Neuron (in vitro differentiated cells): ENCODE measurements around the gene CAMTA1.
A peak's percentile ranks its signal among the peaks of the same experiment; 100 is the strongest.

ENCODE experiments used
- H2AFZ ChIP-seq: one replicate; pipeline ENCODE4 v1.6.1; 2013; ENCODE audit warnings: low read depth, mild to moderate bottlenecking, inconsistent platforms, low read length, moderate library complexity
- H3K27me3 ChIP-seq: one replicate; pipeline ENCODE4 v1.6.1; 2013; ENCODE audit warnings: low read length; ENCODE audit not compliant: insufficient read depth
- H3K36me3 ChIP-seq: one replicate; pipeline ENCODE4 v1.6.1; 2013; ENCODE audit warnings: low read length; ENCODE audit not compliant: insufficient read depth
- H3K4me1 ChIP-seq: one replicate; pipeline ENCODE4 v1.6.1; 2013; ENCODE audit warnings: low read length; ENCODE audit not compliant: insufficient read depth
- H3K4me3 ChIP-seq: 2 replicates; pipeline ENCODE4 v1.5.1; 2013; ENCODE audit warnings: mild to moderate bottlenecking, low read length, moderate library complexity
- H3K9me3 ChIP-seq: one replicate; pipeline ENCODE4 v1.6.1; 2013; ENCODE audit warnings: low read length

The CAMTA1 gene

GRCh38 chr1:6784560-6785317, 515 bp upstream of the CAMTA1 start:
- Histone ChIP-seq H3K9me3 (peaks cover 2% of the 10 kb centered on the region), H3K4me1 (peaks cover 20% of the 10 kb centered on the region), H3K4me3 (peak overlapping the region; percentile 80), H3K36me3 (no peaks in the 10 kb centered on the region), H2AFZ (peak overlapping the region; percentile 70), H3K27me3 (no peaks in the 10 kb centered on the region)

- Histone ChIP-seq H2AFZ (peak overlapping the region; percentile 87), H3K27me3 (no peaks in the 10 kb centered on the region), H3K4me1 (peaks cover 20% of the 10 kb centered on the region), H3K9me3 (peaks cover 2% of the 10 kb centered on the region), H3K4me3 (peak overlapping the region; percentile 83), H3K36me3 (no peaks in the 10 kb centered on the region)
These were observed 663 bp downstream of the CAMTA1 start for GRCh38 chr1:6785728-6786505.

GRCh38 chr1:6788946-6789345, 3.7 kb downstream of the CAMTA1 start:
- H3K4me3 ChIP-seq, result no peak overlapping the region
- H3K27me3 ChIP-seq, result no peaks in the 10 kb centered on the region
- H3K4me1 ChIP-seq, result peaks cover 11% of the 10 kb centered on the region
- H3K36me3 ChIP-seq, result no peaks in the 10 kb centered on the region
- H3K9me3 ChIP-seq, result peaks cover 2% of the 10 kb centered on the region
- no peak overlapping the region for H2AFZ ChIP-seq

- Histone ChIP-seq H3K36me3 (peaks cover under 1% of the 10 kb centered on the region), H3K4me3 (no peak overlapping the region), H3K27me3 (no peaks in the 10 kb centered on the region), H3K4me1 (peaks cover 15% of the 10 kb centered on the region), H2AFZ (no peak overlapping the region), H3K9me3 (peaks cover 2% of the 10 kb centered on the region)
These were observed 4.9 kb downstream of the CAMTA1 start for GRCh38 chr1:6790146-6790545.

GRCh38 chr1:6794164-6794563, 8.9 kb downstream of the CAMTA1 start:
- H3K4me1 ChIP-seq, result peaks cover 11% of the 10 kb centered on the region
- H3K36me3 ChIP-seq, result peaks cover 10% of the 10 kb centered on the region
- no peaks in the 10 kb centered on the region for H3K27me3 ChIP-seq
- no peak overlapping the region for H3K4me3 ChIP-seq
- H3K9me3 ChIP-seq, result no peaks in the 10 kb centered on the region
- no peak overlapping the region for H2AFZ ChIP-seq

- peaks cover 11% of the 10 kb centered on the region for H3K4me1 ChIP-seq
- H3K36me3 ChIP-seq, result peaks cover 10% of the 10 kb centered on the region
- H3K4me3 ChIP-seq, result no peak overlapping the region
- H2AFZ ChIP-seq, result no peak overlapping the region
- H3K27me3 ChIP-seq, result no peaks in the 10 kb centered on the region
- H3K9me3 ChIP-seq, result no peaks in the 10 kb centered on the region
These were observed 9.9 kb downstream of the CAMTA1 start for GRCh38 chr1:6795203-6795602.

GRCh38 chr1:6795661-6796060, 10.4 kb downstream of the CAMTA1 start:
- Histone ChIP-seq H3K27me3 (no peaks in the 10 kb centered on the region), H2AFZ (no peak overlapping the region), H3K4me1 (peaks cover 11% of the 10 kb centered on the region), H3K9me3 (no peaks in the 10 kb centered on the region), H3K4me3 (no peak overlapping the region), H3K36me3 (peaks cover 10% of the 10 kb centered on the region)

- Histone ChIP-seq H2AFZ (no peak overlapping the region), H3K4me3 (no peak overlapping the region)
These were observed 10.8 kb downstream of the CAMTA1 start for GRCh38 chr1:6796095-6796494.

GRCh38 chr1:6799499-6799898, 14.2 kb downstream of the CAMTA1 start:
- Histone ChIP-seq H3K4me1 (peaks cover 8% of the 10 kb centered on the region), H3K36me3 (peaks cover 14% of the 10 kb centered on the region), H3K9me3 (no peaks in the 10 kb centered on the region), H3K4me3 (no peak overlapping the region), H3K27me3 (no peaks in the 10 kb centered on the region), H2AFZ (no peak overlapping the region)

More at GRCh38 chr1:6796095-6796494, 10.8 kb downstream of the CAMTA1 start:
- Histone ChIP-seq H3K9me3 (no peaks in the 10 kb centered on the region), H3K27me3 (no peaks in the 10 kb centered on the region), H3K4me1 (peaks cover 11% of the 10 kb centered on the region), H3K36me3 (peaks cover 13% of the 10 kb centered on the region)

- H3K4me3 ChIP-seq, result no peak overlapping the region
- peaks cover 2% of the 10 kb centered on the region for H3K4me1 ChIP-seq
- H3K27me3 ChIP-seq, result no peaks in the 10 kb centered on the region
- no peak overlapping the region for H2AFZ ChIP-seq
- no peaks in the 10 kb centered on the region for H3K9me3 ChIP-seq
- H3K36me3 ChIP-seq, result peaks cover 10% of the 10 kb centered on the region
These were observed 15.5 kb downstream of the CAMTA1 start for GRCh38 chr1:6800745-6801144.

GRCh38 chr1:6801199-6801598, 15.9 kb downstream of the CAMTA1 start:
- Histone ChIP-seq H3K4me3 (no peak overlapping the region), H3K27me3 (no peaks in the 10 kb centered on the region), H3K4me1 (no peaks in the 10 kb centered on the region), H3K36me3 (peaks cover 10% of the 10 kb centered on the region), H2AFZ (no peak overlapping the region), H3K9me3 (no peaks in the 10 kb centered on the region)

GRCh38 chr1:6801966-6802365, 16.7 kb downstream of the CAMTA1 start:
- H3K36me3 ChIP-seq, result peaks cover 5% of the 10 kb centered on the region
- no peak overlapping the region for H2AFZ ChIP-seq
- no peaks in the 10 kb centered on the region for H3K4me1 ChIP-seq
- H3K4me3 ChIP-seq, result no peak overlapping the region
- no peaks in the 10 kb centered on the region for H3K27me3 ChIP-seq
- H3K9me3 ChIP-seq, result no peaks in the 10 kb centered on the region

GRCh38 chr1:6802454-6802853, 17.2 kb downstream of the CAMTA1 start:
- no peaks in the 10 kb centered on the region for H3K9me3 ChIP-seq
- no peaks in the 10 kb centered on the region for H3K27me3 ChIP-seq
- no peak overlapping the region for H3K4me3 ChIP-seq
- H3K36me3 ChIP-seq, result peaks cover 3% of the 10 kb centered on the region
- H2AFZ ChIP-seq, result no peak overlapping the region
- H3K4me1 ChIP-seq, result no peaks in the 10 kb centered on the region
